ENCODE measurements around the gene SNAI1. TPM values are rescaled to one million over a fixed set of nuclear protein-coding genes. Genes with fewer than 3 reads are reported as not detected.
"Not testable (repeated sequence)": the region's sequence is repeated elsewhere in the genome, so short reads cannot be mapped to it uniquely, and the experiment has no call there.

SNAI1 gene
- total RNA-seq, 2 experiments from 2014 or later = 1.7 to 2.5 TPM

DNA sequence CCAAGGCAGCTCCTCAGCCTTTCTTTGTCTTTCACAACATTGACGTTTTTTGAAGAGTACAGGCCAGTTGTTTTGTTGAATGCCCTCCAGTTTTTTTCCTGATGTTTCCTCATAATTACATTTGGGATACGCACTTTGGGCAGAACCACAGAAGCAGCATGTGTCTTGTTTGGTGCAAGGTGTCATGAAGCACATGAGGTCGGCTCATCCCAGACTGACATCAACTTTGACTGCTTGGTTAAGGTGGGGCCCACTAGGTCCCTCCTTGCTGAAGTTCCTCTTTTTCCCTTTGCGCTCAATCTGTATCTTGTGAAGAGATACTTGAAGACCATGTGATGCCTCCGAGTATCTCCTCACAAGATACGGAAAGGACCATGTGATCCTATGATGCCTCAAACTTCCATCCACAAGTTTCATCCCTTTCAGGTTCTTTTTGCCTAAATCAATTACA lies 10.5 kb downstream of the SNAI1 start:
- POLR2A ChIA-PET = no interaction called here
- Histone ChIP-seq H3K27ac (ENCODE audit: low read depth in 1 of 2, low read length in 2 of 2) (no peak overlapping the region), H3K4me1 (ENCODE audit: insufficient read depth, low read length) (peaks cover 4% of the 10 kb centered on the region), H3K27me3 (ENCODE audit: control insufficient read depth in 1 of 2, insufficient read depth in 2 of 2, low read length in 2 of 2) (peaks cover 0 to 3% of the 10 kb centered on the region in 2 experiments), H3K9me3 (ENCODE audit: control insufficient read depth in 1 of 2, insufficient read depth in 1 of 2, low read length in 2 of 2) (no peaks in the 10 kb centered on the region), H3K4me3 (ENCODE audit: low read length) (no peak overlapping the region), H3K36me3 (ENCODE audit: insufficient read depth, low read length) (no peaks in the 10 kb centered on the region)
- no peaks in the 10 kb centered on the region for H3K4me1 Mint-ChIP-seq (ENCODE audit: low read depth)
- H3K27ac Mint-ChIP-seq = no peak overlapping the region
- ATAC-seq (ENCODE audit: poor library complexity) (no peak), DNase-seq (peak in 2 of 14 experiments; percentile 19 to 37)
- intact Hi-C loops (cut with DNase I, micrococcal nuclease) = no loop called here
- no peak overlapping the region for H3K4me3 Mint-ChIP-seq
- H3K9me3 Mint-ChIP-seq = no peaks in the 10 kb centered on the region
- H3K36me3 Mint-ChIP-seq (ENCODE audit: low read depth) = no peaks in the 10 kb centered on the region
- TF ChIP-seq, protein P1, sequence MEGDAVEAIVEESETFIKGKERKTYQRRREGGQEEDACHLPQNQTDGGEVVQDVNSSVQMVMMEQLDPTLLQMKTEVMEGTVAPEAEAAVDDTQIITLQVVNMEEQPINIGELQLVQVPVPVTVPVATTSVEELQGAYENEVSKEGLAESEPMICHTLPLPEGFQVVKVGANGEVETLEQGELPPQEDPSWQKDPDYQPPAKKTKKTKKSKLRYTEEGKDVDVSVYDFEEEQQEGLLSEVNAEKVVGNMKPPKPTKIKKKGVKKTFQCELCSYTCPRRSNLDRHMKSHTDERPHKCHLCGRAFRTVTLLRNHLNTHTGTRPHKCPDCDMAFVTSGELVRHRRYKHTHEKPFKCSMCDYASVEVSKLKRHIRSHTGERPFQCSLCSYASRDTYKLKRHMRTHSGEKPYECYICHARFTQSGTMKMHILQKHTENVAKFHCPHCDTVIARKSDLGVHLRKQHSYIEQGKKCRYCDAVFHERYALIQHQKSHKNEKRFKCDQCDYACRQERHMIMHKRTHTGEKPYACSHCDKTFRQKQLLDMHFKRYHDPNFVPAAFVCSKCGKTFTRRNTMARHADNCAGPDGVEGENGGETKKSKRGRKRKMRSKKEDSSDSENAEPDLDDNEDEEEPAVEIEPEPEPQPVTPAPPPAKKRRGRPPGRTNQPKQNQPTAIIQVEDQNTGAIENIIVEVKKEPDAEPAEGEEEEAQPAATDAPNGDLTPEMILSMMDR (IDR thresholded peaks at IDR 0.05) = no peak
- CTCF ChIA-PET = interaction anchor here (1.4 kb wide), 1 partner anchor 78 kb away, joined by 3 read pairs; no protein-coding TSS in a partner anchor
- peaks cover 4% of the 10 kb centered on the region for H3K27me3 Mint-ChIP-seq

DNA sequence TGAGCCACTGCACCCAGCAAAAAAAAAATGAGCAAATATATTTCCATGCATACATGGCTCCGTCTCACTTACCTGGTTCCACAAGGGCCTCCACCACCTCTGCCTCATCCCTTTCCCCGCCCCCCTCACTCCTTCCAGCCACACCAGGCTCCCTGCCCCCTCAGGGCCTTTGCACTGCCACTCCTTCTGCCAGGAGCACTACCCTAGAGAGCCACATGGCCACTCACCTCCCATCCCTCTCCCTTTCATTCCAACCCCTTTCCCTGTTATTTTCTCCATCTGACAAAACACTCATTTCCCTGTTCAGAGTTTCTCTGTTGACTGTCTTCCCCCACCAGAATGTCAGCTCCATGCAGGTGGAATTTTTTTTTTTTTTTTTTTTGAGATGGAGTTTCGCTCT lies 12.8 kb downstream of the SNAI1 start:
- Mint-ChIP-seq H3K27me3 (peaks cover 4% of the 10 kb centered on the region), H3K27ac (no peak overlapping the region), H3K4me1 (ENCODE audit: low read depth) (no peaks in the 10 kb centered on the region), H3K36me3 (ENCODE audit: low read depth) (no peaks in the 10 kb centered on the region), H3K4me3 (no peak overlapping the region), H3K9me3 (no peaks in the 10 kb centered on the region)
- ChIA-PET POLR2A (no interaction called here), CTCF (no interaction called here)
- TF ChIP-seq, protein P1 (IDR thresholded peaks at IDR 0.05) = no peak
- no peaks in the 10 kb centered on the region for H3K9me3 ChIP-seq (ENCODE audit: control insufficient read depth in 1 of 2, insufficient read depth in 1 of 2, low read length in 2 of 2)
- intact Hi-C loops (cut with DNase I, micrococcal nuclease) = no loop called here
- H3K36me3 ChIP-seq (ENCODE audit: insufficient read depth, low read length) = no peaks in the 10 kb centered on the region
- no peaks in the 10 kb centered on the region for H3K4me1 ChIP-seq (ENCODE audit: insufficient read depth, low read length)
- no peak overlapping the region for H3K4me3 ChIP-seq (ENCODE audit: low read length)
- H3K27ac ChIP-seq (ENCODE audit: low read depth in 1 of 2, low read length in 2 of 2) = no peak overlapping the region
- ATAC-seq (ENCODE audit: poor library complexity) = no peak
- no peak for DNase-seq
- peaks cover 0 to 3% of the 10 kb centered on the region in 2 experiments for H3K27me3 ChIP-seq (ENCODE audit: control insufficient read depth in 1 of 2, insufficient read depth in 2 of 2, low read length in 2 of 2)

DNA sequence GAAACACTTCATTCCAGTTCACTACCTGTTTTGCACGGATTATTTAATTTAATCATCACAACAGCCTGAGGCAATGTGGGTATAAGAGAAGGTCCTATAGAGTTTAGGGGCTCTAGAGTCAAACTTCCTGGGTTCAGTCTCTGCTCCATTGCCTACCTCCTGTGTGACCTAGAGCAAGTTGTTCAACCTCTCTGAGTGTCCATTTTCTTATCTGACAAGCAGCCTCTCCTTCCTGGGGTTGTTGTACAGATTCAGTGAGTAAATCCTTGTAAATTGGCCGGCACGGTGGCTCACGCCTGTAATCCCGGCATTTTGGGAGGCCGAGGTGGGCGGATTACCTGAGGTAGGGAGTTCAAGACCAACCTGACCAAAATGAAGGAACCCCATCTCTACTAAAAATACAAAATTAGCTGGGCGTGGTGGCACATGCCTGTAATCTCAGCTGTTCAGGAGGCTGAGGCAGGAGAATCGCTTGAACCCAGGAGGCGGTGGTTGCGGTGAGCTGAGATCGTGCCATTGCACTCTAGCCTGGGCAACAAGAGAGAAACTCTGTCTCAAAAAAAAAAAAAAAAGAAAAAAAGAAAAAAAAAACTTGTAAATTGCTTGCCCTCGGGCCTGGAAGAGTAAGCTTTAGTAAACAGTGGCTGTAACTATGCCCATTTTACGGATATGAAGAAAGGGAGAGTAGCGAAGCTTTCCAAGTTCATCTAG lies 15.9 kb downstream of the SNAI1 start:
- H3K4me3 Mint-ChIP-seq; H3K4me3 ChIP-seq (ENCODE audit: low read length); intact Hi-C loops (cut with DNase I, micrococcal nuclease); H3K27me3 Mint-ChIP-seq; DNase-seq; POLR2A ChIA-PET; H3K36me3 Mint-ChIP-seq (ENCODE audit: low read depth); H3K27ac Mint-ChIP-seq; H3K27me3 ChIP-seq (ENCODE audit: control insufficient read depth in 1 of 2, insufficient read depth in 2 of 2, low read length in 2 of 2); ATAC-seq (ENCODE audit: poor library complexity); H3K9me3 Mint-ChIP-seq; H3K36me3 ChIP-seq (ENCODE audit: insufficient read depth, low read length); H3K4me1 Mint-ChIP-seq (ENCODE audit: low read depth); H3K27ac ChIP-seq (ENCODE audit: low read depth in 1 of 2, low read length in 2 of 2); H3K4me1 ChIP-seq (ENCODE audit: insufficient read depth, low read length); H3K9me3 ChIP-seq (ENCODE audit: control insufficient read depth in 1 of 2, insufficient read depth in 1 of 2, low read length in 2 of 2): not testable (repeated sequence)
- CTCF ChIA-PET = interaction anchor here (1.1 kb wide), 1 partner anchor 20 kb away, joined by 3 read pairs; no protein-coding TSS in a partner anchor
